HEK293T (cell line): ENCODE results near the gene COG8.

Source experiments
- CTCF ChIA-PET: fragments of 350-600 bp; formaldehyde crosslinking; extraction: SDS; loops from one replicate; lab custom pipeline; 2021; ENCODE audit warnings: antibody characterized with exemption, inconsistent platforms; lab: Yijun Ruan, JAX
- POLR2A ChIA-PET: fragments of 350-600 bp; formaldehyde crosslinking; extraction: SDS; loops from one replicate; lab custom pipeline; 2020; ENCODE audit warnings: antibody characterized with exemption, inconsistent platforms; lab: Yijun Ruan, JAX
- DNase-seq: peaks from one replicate; pipeline ENCODE4 v3.0.0; 2012; ENCODE audit warnings: mixed read lengths; ENCODE audit errors: extremely low spot score
- ARNT ChIP-seq: fragments of 450-650 bp; IDR thresholded peaks from 2 replicates; pipeline ENCODE4 v1.6.1; 2017; ENCODE audit warnings: mild to moderate bottlenecking
- BHLHE40 ChIP-seq: fragments of 450-650 bp; IDR thresholded peaks from 2 replicates; pipeline ENCODE4 v1.6.1; 2016; ENCODE audit warnings: mild to moderate bottlenecking, moderate library complexity, borderline replicate concordance
- CTBP1 ChIP-seq: fragments of 450-650 bp; IDR thresholded peaks from 2 replicates; pipeline ENCODE4 v1.6.1; 2016; ENCODE audit warnings: borderline replicate concordance
- ELF4 ChIP-seq: fragments of 450-650 bp; IDR thresholded peaks from 2 replicates; pipeline ENCODE4 v1.6.1; 2017; ENCODE audit warnings: antibody characterized with exemption
- FOXA1 ChIP-seq: fragments of 450-650 bp; IDR thresholded peaks from 2 replicates; pipeline ENCODE4 v1.6.1; 2016; ENCODE audit warnings: mild to moderate bottlenecking
- FOXK2 ChIP-seq: fragments of 450-650 bp; IDR thresholded peaks from 2 replicates; pipeline ENCODE4 v1.6.1; 2016; ENCODE audit warnings: mild to moderate bottlenecking
- FOXM1 ChIP-seq: fragments of 450-650 bp; IDR thresholded peaks from 2 replicates; pipeline ENCODE4 v1.6.1; 2017; ENCODE audit warnings: mild to moderate bottlenecking, borderline replicate concordance
- HDGF ChIP-seq: fragments of 450-650 bp; IDR thresholded peaks from 2 replicates; pipeline ENCODE4 v1.6.1; 2017; ENCODE audit warnings: antibody characterized with exemption, borderline replicate concordance
- L3MBTL2 ChIP-seq: fragments of 450-650 bp; conservative IDR thresholded peaks from 2 replicates; pipeline ENCODE4 v1.6.1; 2016; ENCODE audit warnings: mild to moderate bottlenecking
- LEF1 ChIP-seq: fragments of 450-650 bp; IDR thresholded peaks from 2 replicates; pipeline ENCODE4 v1.6.1; 2017; ENCODE audit warnings: mild to moderate bottlenecking, borderline replicate concordance
- NFRKB ChIP-seq: fragments of 450-650 bp; IDR thresholded peaks from 2 replicates; pipeline ENCODE4 v1.6.1; 2016; ENCODE audit warnings: mild to moderate bottlenecking, moderate library complexity
- PKNOX1 ChIP-seq: fragments of 450-650 bp; IDR thresholded peaks from 2 replicates; pipeline ENCODE4 v1.6.1; 2016
- SP1 ChIP-seq: fragments of 450-650 bp; IDR thresholded peaks from 2 replicates; pipeline ENCODE4 v1.6.1; 2017
- SUZ12 ChIP-seq: fragments of 450-650 bp; IDR thresholded peaks from 2 replicates; pipeline ENCODE4 v1.6.1; 2016; ENCODE audit warnings: mild to moderate bottlenecking
- TARDBP ChIP-seq: fragments of 450-650 bp; IDR thresholded peaks from 2 replicates; pipeline ENCODE4 v1.6.1; 2016
- ZNF384 ChIP-seq: fragments of 450-650 bp; IDR thresholded peaks from 2 replicates; pipeline ENCODE4 v1.6.1; 2016

The COG8 gene

GRCh38 chr16:69339289-69340094 is at the start of gene COG8, which contains the start of gene NIP7:
TSS of gene COG8 (minus strand) at chr16:69339564. CDS start at chr16:69339552, 12 bp downstream.
TSS of gene NIP7 (plus strand) at chr16:69339772. CDS start at chr16:69339830, 58 bp downstream.
- POLR2A ChIA-PET, result interaction anchor here (0.9 to 1.4 kb wide), 5 partner anchors 9 to 15 kb away, joined by 4 to 6 read pairs (median 5); partner anchors contain the start of gene PDF
- peak; percentile 93 for DNase-seq
- TF ChIP-seq L3MBTL2, result peak; percentile 75
- TF ChIP-seq ARNT, result 0 out of 2 replicates have a peak, but pooled peaks have one; percentile 7
- TF ChIP-seq FOXM1, result no peak
- no peak for TF ChIP-seq SP1
- TF ChIP-seq ELF4, result peak; percentile 59; the same call in 1 of the 2 replicates
- CTCF ChIA-PET, result no interaction called here

- ChIA-PET POLR2A (no interaction called here), CTCF (no interaction called here)
- DNase-seq, result no peak
- no peak for TF ChIP-seq FOXM1
- TF ChIP-seq FOXA1, result no peak
- TF ChIP-seq SP1, result no peak
- no peak for TF ChIP-seq LEF1
- TF ChIP-seq TARDBP, result no peak
- no peak for TF ChIP-seq HDGF
- no peak for TF ChIP-seq BHLHE40
Observed at GRCh38 chr16:69386596-69386995, 47.2 kb upstream of the COG8 start.

- DNase-seq, result no peak
- TF ChIP-seq CTBP1, result no peak
- no peak for TF ChIP-seq SUZ12
- TF ChIP-seq ELF4, result no peak
- TF ChIP-seq LEF1, result no peak
- no peak for TF ChIP-seq SP1
- no peak for TF ChIP-seq HDGF
- ChIA-PET POLR2A (interaction anchor here (0.8 to 1.0 kb wide), 2 partner anchors 38 to 369 kb away, joined by 3 read pairs; no protein-coding TSS in a partner anchor), CTCF (interaction anchor here (0.7 kb wide), 1 partner anchor 148 kb away, joined by 3 read pairs; no protein-coding TSS in a partner anchor)
Observed at GRCh38 chr16:69384974-69385373, 45.6 kb upstream of the COG8 start.

- no peak for DNase-seq
- no peak for TF ChIP-seq SP1
- TF ChIP-seq HDGF, result no peak
- ChIA-PET POLR2A (interaction anchor here (1.3 to 1.7 kb wide), 2 partner anchors 9 to 43 kb away, joined by 3 read pairs; no protein-coding TSS in a partner anchor), CTCF (no interaction called here)
Observed at GRCh38 chr16:69382421-69382820, 43.1 kb upstream of the COG8 start.

- DNase-seq, result no peak
- no peak for TF ChIP-seq FOXM1
- TF ChIP-seq L3MBTL2, result no peak
- TF ChIP-seq SUZ12, result no peak
- ChIA-PET CTCF (interaction anchor here (0.7 kb wide), 1 partner anchor 15 kb away, joined by 5 read pairs; no protein-coding TSS in a partner anchor), POLR2A (no interaction called here)
Observed at GRCh38 chr16:69381231-69381630, 41.9 kb upstream of the COG8 start.

GRCh38 chr16:69378760-69379159 is 39.4 kb upstream of the COG8 start:
- POLR2A ChIA-PET, result no interaction called here
- CTCF ChIA-PET, result no interaction called here

GRCh38 chr16:69378036-69378435 is 38.7 kb upstream of the COG8 start:
- no peak for TF ChIP-seq BHLHE40
- TF ChIP-seq FOXK2, result no peak
- no peak for TF ChIP-seq SUZ12
- no peak for TF ChIP-seq L3MBTL2
- no peak for TF ChIP-seq TARDBP
- TF ChIP-seq HDGF, result no peak
- TF ChIP-seq FOXM1, result no peak
- TF ChIP-seq CTBP1, result no peak
- no peak for TF ChIP-seq ZNF384
- no peak for TF ChIP-seq FOXA1
- no peak for TF ChIP-seq NFRKB
- TF ChIP-seq ARNT, result no peak
- TF ChIP-seq PKNOX1, result no peak
- no peak for DNase-seq
- ChIA-PET POLR2A (no interaction called here), CTCF (no interaction called here)

More at GRCh38 chr16:69378760-69379159, 39.4 kb upstream of the COG8 start:
- no peak for DNase-seq
- TF ChIP-seq LEF1, result no peak

GRCh38 chr16:69376393-69377059 is 37.2 kb upstream of the COG8 start:
- no peak for DNase-seq
- POLR2A ChIA-PET, result no interaction called here
- CTCF ChIA-PET, result no interaction called here
- TF ChIP-seq FOXK2 (no peak), TARDBP (no peak), L3MBTL2 (no peak), HDGF (no peak), BHLHE40 (no peak), FOXA1 (no peak), ARNT (no peak)
